NCI-H2029 (cell line): ENCODE measurements around the gene CDYL.

ENCODE experiments used
- DNase-seq: peaks from one replicate; lab custom pipeline; 2025; lab: John Stamatoyannopoulos, UW

CDYL gene

GRCh38 chr6:4884646-4885340 is 108.6 kb downstream of the CDYL start:
- no peak for DNase-seq

GRCh38 chr6:4885341-4885933 is 109.2 kb downstream of the CDYL start:
- DNase-seq: no peak

- DNase-seq: no peak
Observed at GRCh38 chr6:4888841-4889240, 112.6 kb downstream of the CDYL start.

- DNase-seq: no peak
Observed at GRCh38 chr6:4889701-4890100, 113.5 kb downstream of the CDYL start.

GRCh38 chr6:4890191-4890590 is 114.0 kb downstream of the CDYL start:
- no peak for DNase-seq

- DNase-seq: no peak
Observed at GRCh38 chr6:4890627-4891026, 114.4 kb downstream of the CDYL start.

GRCh38 chr6:4891141-4891540 is 114.9 kb downstream of the CDYL start:
- DNase-seq: no peak

GRCh38 chr6:4892785-4893485 is 116.7 kb downstream of the CDYL start:
- no peak for DNase-seq

- DNase-seq: no peak
Observed at GRCh38 chr6:4894049-4894448, 117.8 kb downstream of the CDYL start.

- DNase-seq: no peak
Observed at GRCh38 chr6:4895971-4896370, 119.8 kb downstream of the CDYL start.

- DNase-seq: no peak
Observed at GRCh38 chr6:4896401-4896800, 120.2 kb downstream of the CDYL start.

- DNase-seq: no peak
Observed at GRCh38 chr6:4899249-4900034, 123.2 kb downstream of the CDYL start.

GRCh38 chr6:4901386-4902061 is 125.3 kb downstream of the CDYL start:
- no peak for DNase-seq

- no peak for DNase-seq
Observed at GRCh38 chr6:4902363-4902762, 126.2 kb downstream of the CDYL start.

GRCh38 chr6:4903121-4903520 is 126.9 kb downstream of the CDYL start:
- DNase-seq: no peak

- DNase-seq: no peak
Observed at GRCh38 chr6:4903751-4904370, 127.7 kb downstream of the CDYL start.

- DNase-seq: no peak
Observed at GRCh38 chr6:4904461-4905025, 128.3 kb downstream of the CDYL start.

- DNase-seq: no peak
Observed at GRCh38 chr6:4905826-4906225, 129.6 kb downstream of the CDYL start.

- no peak for DNase-seq
Observed at GRCh38 chr6:4906293-4907276, 130.4 kb downstream of the CDYL start.

GRCh38 chr6:4907602-4908001 is 131.4 kb downstream of the CDYL start:
- no peak for DNase-seq
